Measurements from ENCODE around the gene LECT2. TPM values are rescaled to one million over a fixed set of nuclear protein-coding genes. Genes with fewer than 3 reads are reported as not detected.

The LECT2 gene
- total RNA-seq, 2 donors from 2014 or later = not detected

GRCh38 chr5:135930949-135931295 lies 23.9 kb downstream of the LECT2 start:
- DNase-seq = no peak
- peaks cover 28% of the 10 kb centered on the region for H3K27me3 ChIP-seq
- intact Hi-C loops (cut with DNase I) = no loop called here

GRCh38 chr5:135930029-135930948 lies 24.5 kb downstream of the LECT2 start:
- intact Hi-C loops (cut with DNase I) = no loop called here
- Histone ChIP-seq H3K27ac (no peak overlapping the region), H3K4me1 (no peaks in the 10 kb centered on the region), H3K4me3 (peak overlapping the region; percentile 17), H3K27me3 (peaks cover 28% of the 10 kb centered on the region), H3K9me3 (no peaks in the 10 kb centered on the region), H3K36me3 (no peaks in the 10 kb centered on the region), H3K9ac (ENCODE audit: low read depth in 2 of 2, low read length in 2 of 2) (no peak overlapping the region)
- TF ChIP-seq CTCF (IDR thresholded peaks at IDR 0.05) = no peak
- DNase-seq = no peak

More at GRCh38 chr5:135930949-135931295, 23.9 kb downstream of the LECT2 start:
- H3K4me3 ChIP-seq = no peak overlapping the region
- no peaks in the 10 kb centered on the region for H3K9me3 ChIP-seq
- no peak overlapping the region for H3K27ac ChIP-seq
- no peaks in the 10 kb centered on the region for H3K36me3 ChIP-seq
- no peaks in the 10 kb centered on the region for H3K4me1 ChIP-seq
- H3K9ac ChIP-seq (ENCODE audit: low read depth in 2 of 2, low read length in 2 of 2) = no peak overlapping the region
- no peak for TF ChIP-seq CTCF (IDR thresholded peaks at IDR 0.05)

DNA sequence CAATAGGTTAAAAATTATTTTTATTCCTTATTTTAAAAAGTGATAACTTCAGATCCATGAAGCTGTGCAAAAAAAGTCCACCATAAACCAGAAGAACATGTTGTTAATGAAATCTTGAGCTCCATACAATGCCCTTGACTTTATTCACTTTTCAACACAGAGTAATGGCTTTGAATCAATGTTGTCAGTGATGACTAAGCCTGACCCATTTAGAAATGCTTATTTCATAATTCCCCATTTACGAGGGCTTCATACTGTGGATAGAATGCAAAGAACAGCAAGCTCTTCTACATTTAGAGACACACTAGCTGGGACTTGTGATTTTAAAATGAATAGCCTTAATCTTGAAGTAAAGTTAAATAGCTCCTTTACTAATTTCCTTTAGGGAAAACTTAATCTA lies 33.4 kb downstream of the LECT2 start:
- no peak overlapping the region for H3K9ac ChIP-seq (ENCODE audit: low read depth in 2 of 2, low read length in 2 of 2)
- H3K36me3 ChIP-seq = no peaks in the 10 kb centered on the region
- H3K4me1 ChIP-seq = no peaks in the 10 kb centered on the region
- H3K4me3 ChIP-seq = no peak overlapping the region
- DNase-seq = no peak
- H3K27me3 ChIP-seq = no peaks in the 10 kb centered on the region
- H3K9me3 ChIP-seq = no peaks in the 10 kb centered on the region
- H3K27ac ChIP-seq = no peak overlapping the region
- no peak for TF ChIP-seq CTCF (IDR thresholded peaks at IDR 0.05)
- intact Hi-C loops (cut with DNase I) = no loop called here

- Histone ChIP-seq H3K27me3 (no peaks in the 10 kb centered on the region), H3K9ac (ENCODE audit: low read depth in 2 of 2, low read length in 2 of 2) (no peak overlapping the region), H3K4me3 (no peak overlapping the region), H3K36me3 (no peaks in the 10 kb centered on the region), H3K9me3 (no peaks in the 10 kb centered on the region), H3K27ac (no peak overlapping the region), H3K4me1 (no peaks in the 10 kb centered on the region)
- no peak for DNase-seq
- intact Hi-C loops (cut with DNase I) = no loop called here
- TF ChIP-seq CTCF (IDR thresholded peaks at IDR 0.05) = no peak
These were observed 34.6 kb downstream of the LECT2 start for GRCh38 chr5:135920199-135920598.

- H3K27ac ChIP-seq = no peak overlapping the region
- no peak overlapping the region for H3K4me3 ChIP-seq
- H3K27me3 ChIP-seq = no peaks in the 10 kb centered on the region
- no peak for DNase-seq
- no peak for TF ChIP-seq CTCF (IDR thresholded peaks at IDR 0.05)
- H3K36me3 ChIP-seq = no peaks in the 10 kb centered on the region
- H3K4me1 ChIP-seq = no peaks in the 10 kb centered on the region
- no peak overlapping the region for H3K9ac ChIP-seq (ENCODE audit: low read depth in 2 of 2, low read length in 2 of 2)
- H3K9me3 ChIP-seq = no peaks in the 10 kb centered on the region
- intact Hi-C loops (cut with DNase I) = no loop called here
These were observed 38.0 kb downstream of the LECT2 start for GRCh38 chr5:135916638-135917263.

Data from colonic mucosa (tissue), 4 donors.